Stimulated activated CD8-positive, alpha-beta memory T cell treated with anti-CD3 and anti-CD28 coated beads, Interleukin-15, amount 100 ng/mL, for 24 hours (primary cell): ENCODE measurements around the gene RUNDC1.

Experiments used
- DNase-seq: peaks from one replicate; pipeline ENCODE4 v3.0.0-alpha.2; 2020; ENCODE audit warnings: low read depth

The RUNDC1 gene

DNA sequence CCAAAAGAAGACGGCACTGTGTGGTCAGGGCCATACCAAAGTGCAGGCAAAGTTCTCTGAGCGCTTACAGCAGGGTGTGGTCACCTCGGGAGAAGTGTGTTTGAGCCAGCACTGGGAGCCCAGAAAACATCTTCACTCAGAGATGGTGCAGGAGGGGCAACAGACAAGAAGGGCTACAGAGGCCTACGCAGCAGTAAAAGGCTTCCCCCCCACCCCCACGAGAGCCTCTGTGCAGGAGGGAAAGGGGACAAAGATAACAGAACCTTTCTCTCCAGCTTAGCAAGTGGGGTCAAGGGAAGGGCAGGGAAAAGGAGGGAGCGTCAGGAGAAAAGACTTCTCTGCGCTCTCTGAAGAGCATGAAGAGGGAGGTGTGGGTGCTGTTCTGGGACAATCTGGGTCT is 39.1 kb downstream of the RUNDC1 start:
- DNase-seq = no peak

DNA sequence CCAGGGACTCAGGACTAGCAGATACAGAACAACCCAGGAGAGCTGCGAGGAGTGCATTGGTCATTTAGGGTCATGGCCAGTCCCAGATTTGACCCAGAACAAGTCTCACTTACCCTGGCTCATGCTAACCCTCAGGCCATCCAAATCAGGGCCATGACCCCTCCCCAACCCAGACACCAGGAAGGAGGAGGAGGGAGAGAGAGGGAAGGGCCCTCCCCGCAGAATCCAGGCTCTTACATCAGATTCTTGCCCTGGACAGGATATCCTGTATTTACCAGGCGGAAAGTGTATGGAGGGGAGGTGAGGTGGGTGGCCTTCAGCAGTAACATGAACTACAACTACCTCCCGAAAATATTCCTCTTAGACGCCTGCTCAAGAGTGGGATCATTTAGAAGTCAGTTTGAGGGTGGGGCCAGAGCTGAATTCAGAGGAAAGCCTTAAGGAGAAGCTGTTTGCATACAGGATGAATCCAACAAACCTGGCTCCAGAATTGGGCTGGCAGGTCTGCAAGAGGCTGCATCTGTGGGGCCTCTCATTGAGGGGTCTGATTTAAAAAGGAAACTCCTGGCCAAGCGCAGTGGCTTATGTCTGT is 39.8 kb downstream of the RUNDC1 start:
- DNase-seq = no peak

DNA sequence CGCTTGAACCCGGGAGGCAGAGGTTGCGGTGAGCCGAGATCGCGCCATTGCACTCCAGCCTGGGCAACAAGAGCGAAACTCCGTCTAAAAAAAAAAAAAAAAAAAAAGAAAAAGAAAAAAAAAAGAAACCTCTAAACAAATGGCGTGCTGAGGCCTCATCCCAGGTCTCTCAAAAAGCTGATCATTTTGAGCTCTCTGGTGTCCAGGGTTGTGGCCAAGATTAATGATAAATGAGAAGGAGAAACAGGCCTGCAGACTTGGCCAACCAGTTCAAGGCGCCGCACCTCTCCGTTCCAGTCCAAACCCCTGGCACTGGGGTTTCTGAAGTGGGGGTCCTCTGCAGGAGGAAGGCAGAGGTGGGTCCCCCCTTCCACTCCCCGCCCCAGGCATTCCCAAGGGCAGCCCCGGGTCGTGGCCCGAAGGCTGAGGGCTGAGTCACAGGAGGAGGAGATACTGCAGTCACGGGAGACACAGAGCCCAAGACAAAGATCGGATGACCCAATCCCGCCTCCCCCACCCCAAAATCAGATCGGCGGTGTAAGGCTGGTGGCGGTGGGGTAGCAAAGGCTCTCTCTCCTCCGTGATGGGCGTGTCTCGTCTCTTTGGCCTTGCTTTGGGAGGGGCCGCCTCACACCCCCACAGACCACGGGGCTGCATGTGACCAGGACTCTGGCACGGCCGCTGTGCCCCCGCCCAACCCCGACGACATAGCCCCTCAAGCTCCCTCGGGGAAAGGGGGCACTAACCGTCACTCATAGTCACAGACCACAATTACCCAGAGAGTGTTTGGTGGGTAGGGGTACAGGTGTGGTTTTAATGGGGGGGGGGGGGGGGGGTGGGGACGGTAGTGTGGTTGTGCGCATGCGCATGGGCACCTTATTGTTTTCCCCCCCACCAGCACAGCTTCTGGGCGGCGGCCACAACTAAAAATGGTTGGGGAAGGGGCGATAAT is 40.7 kb downstream of the RUNDC1 start:
- no peak for DNase-seq

DNA sequence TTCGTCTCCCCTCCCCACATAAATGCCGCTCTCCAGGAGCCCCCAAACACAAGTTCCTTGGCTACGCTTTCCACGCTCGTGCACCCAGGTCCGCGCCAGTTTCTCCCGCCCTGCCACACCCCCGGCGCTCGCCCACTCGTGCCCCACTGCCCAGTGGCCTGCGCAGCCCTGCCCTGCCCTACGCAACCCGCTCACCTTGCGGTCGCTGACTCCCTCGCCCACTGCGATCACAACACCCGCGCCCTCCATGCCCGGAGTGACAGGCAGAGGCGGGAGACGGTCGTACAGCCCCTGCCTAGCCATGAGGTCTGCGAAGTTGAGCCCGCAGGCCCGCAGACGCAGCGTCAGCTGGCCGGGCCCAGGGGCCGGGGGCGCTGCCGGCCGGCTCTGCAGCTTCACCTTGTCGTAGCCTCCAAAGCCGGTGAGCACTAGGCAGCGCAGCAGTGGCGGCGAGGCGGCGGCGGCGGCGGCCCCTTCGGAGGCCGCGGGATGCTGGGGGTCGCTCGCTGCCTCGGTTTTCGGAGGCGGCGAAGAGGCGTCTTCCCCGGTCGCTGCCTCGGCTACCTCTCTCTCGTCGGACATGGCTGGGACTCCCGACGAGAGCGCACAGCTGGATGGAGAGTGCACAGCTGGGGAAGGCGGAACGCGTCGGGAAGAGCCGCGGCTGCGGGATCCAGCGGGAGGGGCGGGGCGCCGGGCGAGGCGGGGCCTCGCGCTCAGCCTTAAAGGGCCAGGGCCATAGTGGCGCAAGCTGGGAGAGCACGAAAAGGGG is 41.6 kb downstream of the RUNDC1 start, which contains the start of gene VAT1:
VAT1 (minus strand) TSS at position 645 of the 772 bp plus-strand sequence; CDS start at position 582, 63 bp downstream.
- DNase-seq = peak; percentile 47

DNA sequence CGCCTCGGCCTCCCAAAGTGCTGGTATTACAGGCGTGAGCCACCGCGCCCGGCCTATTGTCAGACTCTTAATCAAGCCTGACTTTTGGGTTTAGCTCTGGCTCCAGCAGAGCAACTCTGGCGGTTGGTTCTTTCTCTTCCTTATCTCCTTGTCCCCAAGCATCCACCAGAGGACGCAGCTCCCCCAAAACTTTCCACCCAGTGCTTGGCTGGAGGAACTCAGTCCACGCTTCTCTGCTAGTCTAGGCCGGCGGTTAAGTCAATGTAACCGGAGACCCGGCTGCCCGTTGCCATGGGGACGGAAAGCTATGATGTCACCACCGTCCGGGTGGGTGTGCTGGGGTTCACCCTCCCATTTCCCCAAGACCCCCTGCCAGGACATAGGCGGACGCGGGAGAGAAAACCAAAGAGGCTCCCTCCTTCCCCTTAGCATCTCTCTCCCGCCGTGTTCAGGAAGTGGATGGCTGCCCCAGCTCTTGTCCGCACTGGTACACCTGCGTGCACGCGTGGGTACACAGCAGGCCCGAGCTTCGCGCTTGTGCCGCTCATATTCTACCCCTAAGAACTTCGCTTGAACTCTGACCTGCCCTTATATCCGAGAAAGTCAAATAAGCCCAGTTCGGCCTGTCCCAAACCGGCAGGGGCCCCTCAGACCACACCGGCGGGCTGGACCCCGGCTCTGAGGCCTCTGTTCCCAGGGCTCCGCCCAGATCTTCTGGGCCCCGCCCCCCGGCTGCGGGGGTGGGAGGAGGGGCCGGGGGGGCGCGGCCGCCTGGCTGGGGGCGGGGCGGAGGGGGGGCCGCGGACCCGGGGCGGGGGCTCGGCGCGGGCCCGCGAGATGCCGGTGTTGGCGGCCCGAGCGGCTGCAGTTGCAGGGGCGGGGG is 44.3 kb downstream of the RUNDC1 start, which contains the start of gene RND2:
RND2 (plus strand) TSS at position 825 of the 883 bp plus-strand sequence. CDS start 117 bp downstream, outside the sequence.
- peak; percentile 43 for DNase-seq

DNA sequence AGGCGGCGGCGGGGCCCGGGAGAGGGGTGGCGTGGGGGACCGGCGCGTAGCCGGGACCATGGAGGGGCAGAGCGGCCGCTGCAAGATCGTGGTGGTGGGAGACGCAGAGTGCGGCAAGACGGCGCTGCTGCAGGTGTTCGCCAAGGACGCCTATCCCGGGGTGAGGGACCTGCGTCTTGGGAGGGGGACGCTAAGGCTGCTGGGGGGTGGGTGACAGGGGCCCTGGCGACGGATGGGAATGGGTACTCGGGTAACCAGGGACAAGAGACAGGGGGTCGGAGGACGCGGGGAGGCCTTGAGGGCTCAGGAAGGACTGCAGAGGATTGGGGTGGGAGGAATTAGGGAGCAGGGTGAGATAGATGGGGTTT is 44.9 kb downstream of the RUNDC1 start:
- DNase-seq = no peak

DNA sequence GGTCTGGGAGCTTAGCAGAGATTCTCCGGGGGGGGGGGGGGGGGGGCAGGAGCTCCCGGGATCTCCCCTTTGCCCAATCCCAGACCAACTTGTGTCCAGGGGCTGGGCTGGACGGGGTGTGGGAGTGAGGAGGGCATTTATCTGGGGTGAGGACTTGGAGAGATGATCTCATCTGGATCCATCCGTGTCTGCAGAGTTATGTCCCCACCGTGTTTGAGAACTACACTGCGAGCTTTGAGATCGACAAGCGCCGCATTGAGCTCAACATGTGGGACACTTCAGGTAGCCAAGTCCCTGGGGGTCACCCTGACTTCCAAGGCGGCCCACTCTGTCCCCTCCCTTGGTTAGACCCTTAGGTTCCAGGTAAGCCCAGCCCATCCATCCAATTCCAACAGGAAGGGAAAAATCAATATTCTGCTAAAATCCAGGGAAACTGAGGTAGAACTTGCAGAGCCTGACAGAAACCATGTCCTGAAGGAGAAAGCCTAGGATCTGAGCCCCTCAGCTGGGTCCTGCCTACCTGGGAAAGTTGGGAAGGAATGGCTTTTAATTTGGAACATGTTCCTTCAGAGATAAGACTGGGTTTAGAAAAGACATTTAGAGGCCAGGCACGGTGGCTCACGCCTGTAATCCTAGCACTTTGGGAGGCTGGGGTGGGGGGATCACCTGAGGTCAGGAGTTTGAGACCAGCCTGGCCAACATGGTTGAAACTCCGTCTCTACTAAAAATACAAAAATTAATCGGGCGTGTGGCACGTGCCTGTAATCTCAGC is 45.6 kb downstream of the RUNDC1 start:
- DNase-seq = no peak

DNA sequence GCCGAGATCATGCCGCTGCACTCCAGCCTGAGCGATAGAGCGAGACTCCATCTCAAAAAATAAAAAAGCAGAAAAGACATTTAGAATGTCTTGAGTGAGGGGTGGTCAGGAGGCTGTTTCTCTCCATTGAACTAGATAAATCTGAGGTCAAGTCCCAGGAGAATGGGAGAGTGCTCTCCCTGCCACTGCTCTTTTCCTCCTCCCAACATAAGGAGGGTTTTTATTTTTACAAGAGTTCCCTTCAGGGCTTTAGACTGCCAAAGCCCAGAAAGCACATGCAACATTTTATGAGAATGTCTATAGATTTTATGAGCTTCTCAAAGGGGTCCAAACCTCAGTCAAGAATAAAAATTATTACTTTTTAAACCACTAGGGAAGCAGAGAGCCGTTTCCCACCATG is 46.2 kb downstream of the RUNDC1 start:
- DNase-seq = no peak

DNA sequence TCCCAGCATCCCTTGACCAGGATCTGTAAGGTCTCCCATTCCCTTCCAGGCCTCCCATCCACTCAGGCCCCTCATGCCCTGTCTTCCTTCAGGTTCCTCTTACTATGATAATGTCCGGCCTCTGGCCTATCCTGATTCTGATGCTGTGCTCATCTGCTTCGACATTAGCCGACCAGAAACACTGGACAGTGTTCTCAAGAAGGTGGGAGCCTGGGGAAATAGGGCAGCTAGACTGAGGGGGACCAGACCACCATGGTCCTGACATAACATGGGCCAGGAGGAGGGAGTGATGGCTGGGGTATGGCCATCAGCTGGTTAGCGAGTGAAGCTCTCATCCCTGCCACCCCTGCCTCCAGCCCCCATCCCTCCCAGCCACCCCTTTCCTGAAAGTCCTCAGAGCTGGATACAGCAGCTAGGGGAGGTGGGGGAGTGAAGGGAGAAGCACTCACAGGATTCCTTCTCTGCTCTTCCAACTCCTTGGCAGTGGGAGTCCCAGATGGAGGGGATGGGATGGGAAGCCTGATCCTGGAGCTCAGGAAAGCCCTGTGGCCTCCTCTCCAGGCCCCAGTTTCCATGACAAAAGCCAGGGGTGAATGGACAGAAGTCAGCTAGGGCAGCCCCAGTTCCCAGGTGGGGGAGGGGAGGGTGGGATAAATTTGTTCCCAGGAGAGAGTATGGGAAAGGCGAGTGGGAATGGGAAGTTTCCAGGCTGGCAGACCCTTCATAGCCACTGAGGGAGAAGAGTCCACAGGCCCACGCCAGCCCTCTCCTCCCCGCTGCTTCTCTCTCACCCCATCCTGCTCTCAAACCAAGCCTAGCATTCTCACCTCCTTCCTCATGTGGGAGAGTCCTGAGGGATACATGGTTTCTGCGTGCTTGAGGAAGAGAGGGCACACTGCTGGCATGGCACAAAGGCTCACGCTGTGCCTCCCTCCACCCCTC is 47.0 kb downstream of the RUNDC1 start:
- DNase-seq = no peak

DNA sequence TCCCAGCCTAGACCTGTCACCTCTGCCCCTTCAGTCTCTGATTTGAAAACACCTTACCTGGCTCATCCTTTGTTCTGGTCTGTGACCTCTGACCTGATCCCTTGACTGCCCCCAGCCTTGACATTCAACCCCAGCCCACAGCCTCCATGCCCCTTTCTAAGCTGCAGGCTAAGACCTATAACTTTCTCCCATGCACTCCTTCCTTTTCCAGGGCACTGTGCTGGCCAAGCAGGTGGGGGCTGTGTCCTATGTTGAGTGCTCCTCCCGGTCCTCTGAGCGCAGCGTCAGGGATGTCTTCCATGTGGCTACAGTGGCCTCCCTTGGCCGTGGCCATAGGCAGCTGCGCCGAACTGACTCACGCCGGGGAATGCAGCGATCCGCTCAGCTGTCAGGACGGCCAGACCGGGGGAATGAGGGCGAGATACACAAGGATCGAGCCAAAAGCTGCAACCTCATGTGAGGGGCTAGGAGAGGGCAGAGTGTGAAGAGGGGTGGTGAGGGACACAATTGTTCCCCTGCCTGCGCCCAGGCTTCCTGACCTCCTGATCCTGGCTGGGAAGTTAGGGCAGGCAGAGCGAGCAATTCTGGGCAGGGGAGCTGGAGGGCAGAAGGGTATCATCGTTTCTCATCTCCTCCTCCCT is 48.0 kb downstream of the RUNDC1 start:
- DNase-seq = no peak

DNA sequence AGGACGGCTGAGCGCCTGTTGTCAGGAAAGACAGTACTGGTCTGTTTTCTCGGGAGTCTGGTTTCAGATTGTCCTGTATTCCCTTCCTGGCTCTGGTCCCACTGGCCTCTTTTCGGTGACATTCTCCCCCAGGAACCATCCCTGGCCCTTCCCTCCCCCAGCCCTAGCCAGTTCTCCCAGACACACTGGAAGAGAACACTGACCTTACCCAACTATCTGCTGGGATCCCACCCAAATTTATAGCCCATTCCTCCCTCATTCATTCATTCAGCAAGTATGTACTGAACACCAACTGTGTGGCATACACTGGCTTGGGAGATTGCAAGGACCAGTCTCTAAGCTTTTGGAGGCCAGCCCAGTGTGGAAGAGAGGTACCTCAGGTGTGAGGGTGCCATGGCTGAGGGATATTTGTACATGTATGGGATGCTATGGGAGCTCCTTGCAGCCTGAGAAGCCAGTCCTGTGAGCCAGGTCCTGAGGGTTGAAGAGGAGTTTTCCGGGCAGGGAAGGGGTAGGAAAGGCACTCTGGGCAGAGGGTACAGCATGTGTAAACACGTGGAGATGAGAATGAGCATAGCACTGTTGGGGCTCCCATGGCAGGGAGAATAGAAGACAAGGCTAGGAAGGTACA is 49.9 kb downstream of the RUNDC1 start:
- no peak for DNase-seq

DNA sequence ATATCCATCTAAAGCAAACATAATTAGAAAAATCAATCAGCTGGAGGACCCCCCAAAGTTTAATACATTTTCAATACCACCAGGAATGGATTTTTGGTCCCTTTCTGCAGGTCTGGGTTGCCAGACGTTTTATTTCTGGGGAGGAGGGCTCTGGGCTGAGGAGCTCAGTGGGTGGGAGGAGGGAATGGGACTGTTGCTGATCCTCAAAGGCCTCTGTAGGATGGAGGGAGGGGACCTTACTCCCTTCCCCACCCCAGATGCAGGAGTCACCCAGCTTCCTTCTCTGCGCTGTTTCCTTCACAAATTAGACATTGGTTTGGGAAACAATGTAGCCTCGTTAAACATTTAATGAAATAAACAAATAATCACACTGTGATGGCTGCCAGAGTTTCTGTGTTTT is 51.3 kb downstream of the RUNDC1 start:
- DNase-seq = no peak

DNA sequence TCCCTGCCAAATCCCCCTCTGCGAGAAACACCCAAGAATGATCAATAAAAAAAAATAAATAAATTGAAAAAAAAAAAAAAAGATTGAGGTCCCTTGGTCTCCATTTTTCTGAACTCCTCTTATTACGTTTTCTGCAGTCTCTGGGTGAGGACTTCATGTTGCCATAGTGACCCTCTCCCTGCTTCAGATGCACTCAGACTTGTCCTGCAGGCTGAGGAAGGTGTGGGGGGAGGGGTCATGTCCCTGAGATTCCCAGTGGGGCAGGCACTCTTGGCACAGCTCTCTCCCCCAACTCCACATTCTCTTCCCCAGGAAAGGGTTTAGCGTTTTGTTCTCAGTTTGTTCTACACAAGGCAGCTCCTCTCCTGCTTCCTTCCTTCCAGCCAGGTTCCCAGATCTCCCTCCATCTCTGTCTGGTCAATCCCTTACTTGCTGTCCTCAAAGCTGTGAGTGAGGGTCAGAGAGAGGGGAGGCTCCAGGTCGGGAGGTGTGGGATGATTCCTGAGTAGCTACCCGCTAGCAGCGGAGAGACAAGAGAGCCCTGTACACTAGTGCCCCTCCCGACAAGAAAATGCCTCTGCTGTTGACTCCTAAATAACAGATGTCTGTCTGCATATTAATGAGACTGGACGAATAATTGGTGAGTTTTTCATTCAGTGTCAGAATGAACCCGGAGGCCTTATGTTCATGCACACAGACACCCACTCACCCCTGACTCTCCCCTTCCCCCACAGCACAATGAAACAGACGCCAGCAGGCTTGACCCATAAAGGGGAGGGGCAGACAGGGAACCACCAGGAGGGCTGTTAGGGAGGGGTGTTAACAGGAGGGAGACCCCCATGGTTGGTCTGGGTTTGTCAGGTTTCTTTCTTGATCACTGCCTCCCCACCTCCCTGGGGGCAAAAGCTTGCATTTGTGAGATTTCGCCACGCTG is 53.9 kb downstream of the RUNDC1 start:
- DNase-seq = no peak

DNA sequence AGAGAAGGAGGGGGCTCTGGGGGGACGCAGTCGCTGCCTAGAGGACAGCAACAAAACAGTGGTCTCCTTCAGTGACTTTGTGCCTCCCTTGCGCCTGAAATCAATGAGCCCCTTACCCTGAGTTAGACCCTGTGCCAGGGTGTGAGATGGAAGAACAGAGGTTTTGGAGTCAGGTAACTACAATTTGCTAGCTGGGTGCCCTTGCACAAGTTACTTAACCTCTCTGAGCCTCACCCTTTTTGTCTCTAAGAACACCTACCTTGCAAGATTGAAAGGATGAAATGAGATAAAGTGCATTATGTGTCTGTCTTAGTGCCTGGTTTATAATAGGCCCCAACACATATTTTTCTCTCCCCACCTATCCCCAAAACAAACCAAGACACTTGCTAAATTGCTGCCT is 54.5 kb downstream of the RUNDC1 start:
- no peak for DNase-seq

DNA sequence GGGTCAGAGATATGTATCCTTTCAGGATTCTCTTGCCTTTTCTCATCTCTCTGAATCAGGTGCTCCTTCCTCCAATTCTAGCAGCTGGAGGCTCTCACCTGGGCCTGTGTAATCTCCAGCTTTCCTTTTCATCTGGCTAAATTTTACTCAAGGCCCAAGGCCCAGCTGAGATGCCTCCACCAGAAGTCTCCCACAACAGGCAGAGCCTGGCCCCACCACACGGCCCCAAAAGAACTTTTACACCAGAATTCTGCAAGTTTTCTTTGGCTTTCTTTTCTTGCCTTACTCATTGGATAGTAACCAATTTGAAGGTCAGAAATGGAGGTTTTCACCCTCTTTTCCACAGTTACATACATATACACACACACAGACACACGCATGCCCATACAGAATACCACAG is 59.3 kb downstream of the RUNDC1 start:
- DNase-seq = no peak

DNA sequence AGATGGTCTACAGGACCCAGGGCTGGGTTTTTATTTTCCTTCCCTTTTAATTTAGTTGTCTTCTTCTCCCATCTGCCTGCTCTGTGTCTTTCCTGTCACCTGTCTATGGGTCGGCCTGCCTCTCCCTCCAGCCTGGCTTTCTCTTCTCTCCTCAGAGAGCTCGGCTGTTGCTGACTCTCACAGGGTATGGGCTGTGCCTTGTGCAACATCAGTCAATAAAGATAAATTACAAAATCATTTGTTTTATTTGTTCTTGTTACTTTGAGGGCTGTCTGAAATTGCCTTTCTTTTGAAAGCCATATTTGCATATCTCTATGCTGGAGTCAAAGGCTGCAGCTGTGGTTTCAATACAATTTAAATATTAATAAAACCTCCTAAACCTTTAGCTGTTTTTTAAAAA is 60.3 kb downstream of the RUNDC1 start:
- DNase-seq = no peak

DNA sequence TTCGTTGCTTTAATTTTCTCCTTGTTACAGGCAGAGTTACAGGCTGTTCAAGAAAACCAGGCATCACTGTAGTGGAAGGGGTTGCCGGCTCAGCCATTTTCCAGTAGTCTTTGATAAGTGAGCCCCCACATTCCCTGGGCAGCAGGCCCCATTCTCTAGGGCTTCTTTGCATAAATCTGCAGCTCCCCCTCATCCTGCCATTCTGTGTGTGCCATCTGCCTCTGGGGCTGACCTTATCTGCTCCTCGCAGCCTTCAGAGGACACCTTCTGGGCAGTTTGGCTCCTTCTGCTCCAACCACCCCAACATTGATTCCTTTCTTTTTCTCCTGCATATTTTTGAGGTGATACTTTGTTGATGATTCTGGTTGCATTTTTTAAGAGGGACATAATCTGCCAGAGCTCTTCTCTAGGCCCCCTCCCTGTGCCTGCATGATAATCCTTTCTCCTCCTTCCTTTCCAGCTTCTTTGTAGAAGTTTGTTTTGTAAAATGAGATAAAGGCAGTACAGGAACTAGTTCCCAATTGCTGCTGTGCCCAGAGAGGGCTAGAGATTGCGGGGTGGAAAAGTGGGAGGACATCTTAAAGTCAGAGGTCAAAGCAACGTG is 61.8 kb downstream of the RUNDC1 start:
- no peak for DNase-seq
